H1 (cell line): Measurements from ENCODE around the gene PTPMT1. TPM values are rescaled to one million over a fixed set of nuclear protein-coding genes. Genes with fewer than 3 reads are reported as not detected.

ENCODE experiments used
- CBX8 ChIP-seq: fragments of 300-800, 300-1000 bp; sonication (generic); IDR thresholded peaks from 2 replicates; pipeline ENCODE4 v1.7.1; 2016; ENCODE audit warnings: low read depth, low read length, borderline replicate concordance
- CHD1 ChIP-seq: IDR thresholded peaks from 2 replicates; pipeline ENCODE4 v1.6.1; 2012; ENCODE audit warnings: low read depth, low read length, improper control_type of control experiment
- GTF2F1 ChIP-seq: IDR thresholded peaks from 2 replicates; pipeline ENCODE4 v1.6.1; 2012; ENCODE audit warnings: low read depth, low read length, improper control_type of control experiment, borderline replicate concordance
- JUND ChIP-seq: IDR thresholded peaks from 2 replicates; pipeline ENCODE4 v1.6.1; 2011; ENCODE audit warnings: mild to moderate bottlenecking, improper control_type of control experiment, low read length
- POU5F1 ChIP-seq: IDR thresholded peaks from 2 replicates; pipeline ENCODE4 v1.6.1; 2011; ENCODE audit warnings: low read depth, mild to moderate bottlenecking, low read length, moderate library complexity
- RBBP5 ChIP-seq: IDR thresholded peaks from 2 replicates; pipeline ENCODE4 v1.7.1; 2012; ENCODE audit warnings: low read depth, mild to moderate bottlenecking, inconsistent platforms, low read length, moderate library complexity, borderline replicate concordance
- RFX5 ChIP-seq: IDR thresholded peaks from 2 replicates; pipeline ENCODE4 v1.6.1; 2011; ENCODE audit warnings: low read depth, low read length, improper control_type of control experiment, borderline replicate concordance
- SRF ChIP-seq: IDR thresholded peaks from 2 replicates; pipeline ENCODE4 v1.6.1; 2011; ENCODE audit warnings: mild to moderate bottlenecking, low read depth, low read length, moderate library complexity
- polyA plus RNA-seq, 7 experiments: library from polyadenylated mRNA; depleted of rRNA in 3 of 7; stranded (reverse) in 5 of 7; unstranded in 2 of 7; fragments of >200 nt in 5 of 7; fragments of 200-250 nt in 2 of 7; gene quantifications; 1 replicate in 5 of 7; 2 replicates in 1 of 7; 4 replicates in 1 of 7; pipeline versions ENCODE4 v1.2.1 to v1.2.3, GENCODE V29; 2011 to 2013; ENCODE audit warnings: missing spikeins in 2 of 7, mixed read lengths in 2 of 7
- total RNA-seq: library from RNA; stranded (reverse); fragmentation: NEBNext Ultra II Directional; extraction: Animal tissue kit (Norgen Biotek cat#: 25700); gene quantifications from 2 replicates; pipeline ENCODE4 v1.2.1, GENCODE V29; 2021
- TF ChIP-seq, protein P1 (sequence below): fragments of 300-600 bp; sonication (generic); IDR thresholded peaks from 2 replicates; pipeline ENCODE4 v1.7.1; 2012; ENCODE audit warnings: low read length, moderate library complexity, mild to moderate bottlenecking, inconsistent platforms; ENCODE audit not compliant: insufficient replicate concordance
- TF ChIP-seq, protein P2 (sequence below): IDR thresholded peaks from 2 replicates; pipeline ENCODE4 v1.6.1; 2012; ENCODE audit warnings: inconsistent platforms

PTPMT1 gene
- total and polyA plus RNA-seq, 2 of the 8 experiments (the other 6 are each of a cell fraction or from before 2014, with no cell fraction given) = 44.8 to 105 TPM

- TF ChIP-seq, protein P1, sequence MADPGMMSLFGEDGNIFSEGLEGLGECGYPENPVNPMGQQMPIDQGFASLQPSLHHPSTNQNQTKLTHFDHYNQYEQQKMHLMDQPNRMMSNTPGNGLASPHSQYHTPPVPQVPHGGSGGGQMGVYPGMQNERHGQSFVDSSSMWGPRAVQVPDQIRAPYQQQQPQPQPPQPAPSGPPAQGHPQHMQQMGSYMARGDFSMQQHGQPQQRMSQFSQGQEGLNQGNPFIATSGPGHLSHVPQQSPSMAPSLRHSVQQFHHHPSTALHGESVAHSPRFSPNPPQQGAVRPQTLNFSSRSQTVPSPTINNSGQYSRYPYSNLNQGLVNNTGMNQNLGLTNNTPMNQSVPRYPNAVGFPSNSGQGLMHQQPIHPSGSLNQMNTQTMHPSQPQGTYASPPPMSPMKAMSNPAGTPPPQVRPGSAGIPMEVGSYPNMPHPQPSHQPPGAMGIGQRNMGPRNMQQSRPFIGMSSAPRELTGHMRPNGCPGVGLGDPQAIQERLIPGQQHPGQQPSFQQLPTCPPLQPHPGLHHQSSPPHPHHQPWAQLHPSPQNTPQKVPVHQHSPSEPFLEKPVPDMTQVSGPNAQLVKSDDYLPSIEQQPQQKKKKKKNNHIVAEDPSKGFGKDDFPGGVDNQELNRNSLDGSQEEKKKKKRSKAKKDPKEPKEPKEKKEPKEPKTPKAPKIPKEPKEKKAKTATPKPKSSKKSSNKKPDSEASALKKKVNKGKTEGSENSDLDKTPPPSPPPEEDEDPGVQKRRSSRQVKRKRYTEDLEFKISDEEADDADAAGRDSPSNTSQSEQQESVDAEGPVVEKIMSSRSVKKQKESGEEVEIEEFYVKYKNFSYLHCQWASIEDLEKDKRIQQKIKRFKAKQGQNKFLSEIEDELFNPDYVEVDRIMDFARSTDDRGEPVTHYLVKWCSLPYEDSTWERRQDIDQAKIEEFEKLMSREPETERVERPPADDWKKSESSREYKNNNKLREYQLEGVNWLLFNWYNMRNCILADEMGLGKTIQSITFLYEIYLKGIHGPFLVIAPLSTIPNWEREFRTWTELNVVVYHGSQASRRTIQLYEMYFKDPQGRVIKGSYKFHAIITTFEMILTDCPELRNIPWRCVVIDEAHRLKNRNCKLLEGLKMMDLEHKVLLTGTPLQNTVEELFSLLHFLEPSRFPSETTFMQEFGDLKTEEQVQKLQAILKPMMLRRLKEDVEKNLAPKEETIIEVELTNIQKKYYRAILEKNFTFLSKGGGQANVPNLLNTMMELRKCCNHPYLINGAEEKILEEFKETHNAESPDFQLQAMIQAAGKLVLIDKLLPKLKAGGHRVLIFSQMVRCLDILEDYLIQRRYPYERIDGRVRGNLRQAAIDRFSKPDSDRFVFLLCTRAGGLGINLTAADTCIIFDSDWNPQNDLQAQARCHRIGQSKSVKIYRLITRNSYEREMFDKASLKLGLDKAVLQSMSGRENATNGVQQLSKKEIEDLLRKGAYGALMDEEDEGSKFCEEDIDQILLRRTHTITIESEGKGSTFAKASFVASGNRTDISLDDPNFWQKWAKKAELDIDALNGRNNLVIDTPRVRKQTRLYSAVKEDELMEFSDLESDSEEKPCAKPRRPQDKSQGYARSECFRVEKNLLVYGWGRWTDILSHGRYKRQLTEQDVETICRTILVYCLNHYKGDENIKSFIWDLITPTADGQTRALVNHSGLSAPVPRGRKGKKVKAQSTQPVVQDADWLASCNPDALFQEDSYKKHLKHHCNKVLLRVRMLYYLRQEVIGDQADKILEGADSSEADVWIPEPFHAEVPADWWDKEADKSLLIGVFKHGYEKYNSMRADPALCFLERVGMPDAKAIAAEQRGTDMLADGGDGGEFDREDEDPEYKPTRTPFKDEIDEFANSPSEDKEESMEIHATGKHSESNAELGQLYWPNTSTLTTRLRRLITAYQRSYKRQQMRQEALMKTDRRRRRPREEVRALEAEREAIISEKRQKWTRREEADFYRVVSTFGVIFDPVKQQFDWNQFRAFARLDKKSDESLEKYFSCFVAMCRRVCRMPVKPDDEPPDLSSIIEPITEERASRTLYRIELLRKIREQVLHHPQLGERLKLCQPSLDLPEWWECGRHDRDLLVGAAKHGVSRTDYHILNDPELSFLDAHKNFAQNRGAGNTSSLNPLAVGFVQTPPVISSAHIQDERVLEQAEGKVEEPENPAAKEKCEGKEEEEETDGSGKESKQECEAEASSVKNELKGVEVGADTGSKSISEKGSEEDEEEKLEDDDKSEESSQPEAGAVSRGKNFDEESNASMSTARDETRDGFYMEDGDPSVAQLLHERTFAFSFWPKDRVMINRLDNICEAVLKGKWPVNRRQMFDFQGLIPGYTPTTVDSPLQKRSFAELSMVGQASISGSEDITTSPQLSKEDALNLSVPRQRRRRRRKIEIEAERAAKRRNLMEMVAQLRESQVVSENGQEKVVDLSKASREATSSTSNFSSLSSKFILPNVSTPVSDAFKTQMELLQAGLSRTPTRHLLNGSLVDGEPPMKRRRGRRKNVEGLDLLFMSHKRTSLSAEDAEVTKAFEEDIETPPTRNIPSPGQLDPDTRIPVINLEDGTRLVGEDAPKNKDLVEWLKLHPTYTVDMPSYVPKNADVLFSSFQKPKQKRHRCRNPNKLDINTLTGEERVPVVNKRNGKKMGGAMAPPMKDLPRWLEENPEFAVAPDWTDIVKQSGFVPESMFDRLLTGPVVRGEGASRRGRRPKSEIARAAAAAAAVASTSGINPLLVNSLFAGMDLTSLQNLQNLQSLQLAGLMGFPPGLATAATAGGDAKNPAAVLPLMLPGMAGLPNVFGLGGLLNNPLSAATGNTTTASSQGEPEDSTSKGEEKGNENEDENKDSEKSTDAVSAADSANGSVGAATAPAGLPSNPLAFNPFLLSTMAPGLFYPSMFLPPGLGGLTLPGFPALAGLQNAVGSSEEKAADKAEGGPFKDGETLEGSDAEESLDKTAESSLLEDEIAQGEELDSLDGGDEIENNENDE = no peak
- TF ChIP-seq CBX8 (no peak), GTF2F1 (no peak), SRF (no peak), POU5F1 (no peak), RBBP5 (no peak), CHD1 (no peak), RFX5 (no peak), JUND (no peak)
- TF ChIP-seq, protein P2, sequence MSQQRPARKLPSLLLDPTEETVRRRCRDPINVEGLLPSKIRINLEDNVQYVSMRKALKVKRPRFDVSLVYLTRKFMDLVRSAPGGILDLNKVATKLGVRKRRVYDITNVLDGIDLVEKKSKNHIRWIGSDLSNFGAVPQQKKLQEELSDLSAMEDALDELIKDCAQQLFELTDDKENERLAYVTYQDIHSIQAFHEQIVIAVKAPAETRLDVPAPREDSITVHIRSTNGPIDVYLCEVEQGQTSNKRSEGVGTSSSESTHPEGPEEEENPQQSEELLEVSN = no peak
Measured at GRCh38 chr11:47570651-47571356, 5.4 kb downstream of the PTPMT1 start (continued).
